Endothelial cell (in vitro differentiated cells): Measurements from ENCODE around the gene ZNF628. TPM values are rescaled to one million over a fixed set of nuclear protein-coding genes. Genes with fewer than 3 reads are reported as not detected.

Experiments used
- DNase-seq: peaks from one replicate; pipeline ENCODE4 v3.0.0; 2021; ENCODE audit warnings: low spot score
- H3K27ac Mint-ChIP-seq: one replicate; pipeline ENCODE4 v1.8.0; 2021; ENCODE audit warnings: mixed read lengths, inconsistent platforms; ENCODE audit not compliant: unreplicated experiment
- H3K27me3 Mint-ChIP-seq: one replicate; pipeline ENCODE4 v1.8.0; 2021; ENCODE audit warnings: mild to moderate bottlenecking, moderate library complexity, mixed read lengths, inconsistent platforms; ENCODE audit not compliant: unreplicated experiment
- H3K36me3 Mint-ChIP-seq: one replicate; pipeline ENCODE4 v1.8.0; 2021; ENCODE audit warnings: mild to moderate bottlenecking, low read depth, mixed read lengths, inconsistent platforms; ENCODE audit not compliant: unreplicated experiment
- H3K4me1 Mint-ChIP-seq: one replicate; pipeline ENCODE4 v1.8.0; 2021; ENCODE audit warnings: mild to moderate bottlenecking, mixed read lengths, inconsistent platforms; ENCODE audit not compliant: unreplicated experiment
- H3K4me3 Mint-ChIP-seq: one replicate; pipeline ENCODE4 v1.8.0; 2021; ENCODE audit warnings: mild to moderate bottlenecking, mixed read lengths, inconsistent platforms; ENCODE audit not compliant: unreplicated experiment
- H3K9me3 Mint-ChIP-seq: one replicate; pipeline ENCODE4 v1.8.0; 2021; ENCODE audit warnings: mixed read lengths, inconsistent platforms; ENCODE audit not compliant: unreplicated experiment
- total RNA-seq: library from RNA; stranded (reverse); fragmentation: NEBNext Ultra II Directional; extraction: Animal tissue kit (Norgen Biotek cat#: 25700); gene quantifications from one replicate; pipeline ENCODE4 v1.2.1, GENCODE V29; 2021; ENCODE audit not compliant: unreplicated experiment
- TF ChIP-seq, protein P1 (sequence below): fragments of 200-600 bp; sonication (generic); IDR thresholded peaks from one replicate; pipeline ENCODE4 v1.5.0; 2021; ENCODE audit warnings: antibody characterized with exemption; ENCODE audit not compliant: unreplicated experiment

ZNF628 gene
- total RNA-seq, 1 donor from 2014 or later: 8.7 TPM

GRCh38 chr19:55489711-55490477 is 13.5 kb downstream of the ZNF628 start:
- no peaks in the 10 kb centered on the region for H3K9me3 Mint-ChIP-seq

GRCh38 chr19:55490478-55491432 is 14.3 kb downstream of the ZNF628 start:
- no peak overlapping the region for H3K4me3 Mint-ChIP-seq
- TF ChIP-seq, protein P1, sequence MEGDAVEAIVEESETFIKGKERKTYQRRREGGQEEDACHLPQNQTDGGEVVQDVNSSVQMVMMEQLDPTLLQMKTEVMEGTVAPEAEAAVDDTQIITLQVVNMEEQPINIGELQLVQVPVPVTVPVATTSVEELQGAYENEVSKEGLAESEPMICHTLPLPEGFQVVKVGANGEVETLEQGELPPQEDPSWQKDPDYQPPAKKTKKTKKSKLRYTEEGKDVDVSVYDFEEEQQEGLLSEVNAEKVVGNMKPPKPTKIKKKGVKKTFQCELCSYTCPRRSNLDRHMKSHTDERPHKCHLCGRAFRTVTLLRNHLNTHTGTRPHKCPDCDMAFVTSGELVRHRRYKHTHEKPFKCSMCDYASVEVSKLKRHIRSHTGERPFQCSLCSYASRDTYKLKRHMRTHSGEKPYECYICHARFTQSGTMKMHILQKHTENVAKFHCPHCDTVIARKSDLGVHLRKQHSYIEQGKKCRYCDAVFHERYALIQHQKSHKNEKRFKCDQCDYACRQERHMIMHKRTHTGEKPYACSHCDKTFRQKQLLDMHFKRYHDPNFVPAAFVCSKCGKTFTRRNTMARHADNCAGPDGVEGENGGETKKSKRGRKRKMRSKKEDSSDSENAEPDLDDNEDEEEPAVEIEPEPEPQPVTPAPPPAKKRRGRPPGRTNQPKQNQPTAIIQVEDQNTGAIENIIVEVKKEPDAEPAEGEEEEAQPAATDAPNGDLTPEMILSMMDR: no peak
- peaks cover 13% of the 10 kb centered on the region for H3K4me1 Mint-ChIP-seq
- H3K9me3 Mint-ChIP-seq: no peaks in the 10 kb centered on the region
- peaks cover 4% of the 10 kb centered on the region for H3K36me3 Mint-ChIP-seq
- H3K27me3 Mint-ChIP-seq: peaks cover 6% of the 10 kb centered on the region
- H3K27ac Mint-ChIP-seq: no peak overlapping the region
- DNase-seq: no peak

More at GRCh38 chr19:55489711-55490477, 13.5 kb downstream of the ZNF628 start:
- Mint-ChIP-seq H3K4me1 (peaks cover 13% of the 10 kb centered on the region), H3K36me3 (peaks cover 4% of the 10 kb centered on the region), H3K27ac (no peak overlapping the region), H3K27me3 (peaks cover 7% of the 10 kb centered on the region), H3K4me3 (no peak overlapping the region)
- TF ChIP-seq, protein P1: no peak
- no peak for DNase-seq

- Mint-ChIP-seq H3K27me3 (peaks cover 2% of the 10 kb centered on the region), H3K4me1 (peaks cover 9% of the 10 kb centered on the region), H3K4me3 (no peak overlapping the region), H3K36me3 (no peaks in the 10 kb centered on the region), H3K9me3 (no peaks in the 10 kb centered on the region), H3K27ac (no peak overlapping the region)
- TF ChIP-seq, protein P1: no peak
- no peak for DNase-seq
These were observed 15.3 kb downstream of the ZNF628 start for GRCh38 chr19:55491546-55492360.

DNA sequence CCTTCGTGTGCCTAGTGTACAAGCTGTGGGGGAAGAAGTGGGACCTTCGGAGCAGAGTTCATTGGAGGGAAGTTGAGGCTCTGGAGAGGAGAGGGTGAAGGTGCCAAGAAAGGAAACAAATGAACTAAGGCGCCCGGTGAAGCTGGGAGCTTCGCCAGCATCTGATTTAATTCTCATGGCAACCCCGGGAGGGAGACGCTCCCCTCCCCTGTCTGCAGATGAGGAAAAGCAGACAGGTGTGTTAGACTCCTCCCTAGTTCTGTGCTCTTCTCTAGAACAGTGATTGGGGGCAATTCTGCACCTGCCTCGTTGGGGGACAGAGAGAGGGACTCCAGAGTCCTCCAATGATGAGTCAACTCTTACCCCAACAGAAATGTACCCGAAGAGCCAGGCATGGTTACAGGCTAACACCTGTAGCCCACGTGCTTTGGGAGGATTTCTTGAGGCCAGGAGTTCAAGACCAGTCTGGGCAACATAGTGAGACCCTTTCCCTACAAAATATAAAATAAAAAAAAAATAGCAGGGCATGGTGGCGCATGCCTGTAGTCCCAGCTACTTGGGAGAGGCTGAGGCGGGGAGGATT is 16.0 kb downstream of the ZNF628 start:
- no peaks in the 10 kb centered on the region for H3K36me3 Mint-ChIP-seq
- peaks cover 2% of the 10 kb centered on the region for H3K27me3 Mint-ChIP-seq
- no peaks in the 10 kb centered on the region for H3K9me3 Mint-ChIP-seq
- TF ChIP-seq, protein P1: no peak
- H3K27ac Mint-ChIP-seq: no peak overlapping the region
- no peak for DNase-seq
- peaks cover 3% of the 10 kb centered on the region for H3K4me1 Mint-ChIP-seq
- H3K4me3 Mint-ChIP-seq: no peak overlapping the region
